ENCODE measurements around the gene COMTD1.
"Not testable (repeated sequence)": the region's sequence is repeated elsewhere in the genome, so short reads cannot be mapped to it uniquely, and the experiment has no call there.

COMTD1 gene

GRCh38 chr10:75208181-75208580 is 27.6 kb downstream of the COMTD1 start:
- no peak for TF ChIP-seq CTCF (conservative IDR thresholded peaks at IDR 0.05; ENCODE audit: low read depth, low read length)
- no peak for DNase-seq (ENCODE audit: low read depth)
- no peak overlapping the region for H3K4me3 ChIP-seq (ENCODE audit: low read length)

GRCh38 chr10:75207857-75208144 is 28.0 kb downstream of the COMTD1 start:
- no peak for TF ChIP-seq CTCF (conservative IDR thresholded peaks at IDR 0.05; ENCODE audit: low read depth, low read length)
- DNase-seq (ENCODE audit: low read depth), result no peak
- H3K4me3 ChIP-seq (ENCODE audit: low read length), result no peak overlapping the region

GRCh38 chr10:75207079-75207856 is 28.5 kb downstream of the COMTD1 start:
- H3K4me3 ChIP-seq (ENCODE audit: low read length), result no peak overlapping the region
- TF ChIP-seq CTCF (conservative IDR thresholded peaks at IDR 0.05; ENCODE audit: low read depth, low read length), result no peak
- no peak for DNase-seq (ENCODE audit: low read depth)

GRCh38 chr10:75206638-75207037 is 29.1 kb downstream of the COMTD1 start:
- H3K4me3 ChIP-seq (ENCODE audit: low read length); DNase-seq (ENCODE audit: low read depth): not testable (repeated sequence)

- no peak for TF ChIP-seq CTCF (conservative IDR thresholded peaks at IDR 0.05; ENCODE audit: low read depth, low read length)
- H3K4me3 ChIP-seq (ENCODE audit: low read length), result no peak overlapping the region
- DNase-seq (ENCODE audit: low read depth), result no peak
Measured at GRCh38 chr10:75205908-75206307, 29.8 kb downstream of the COMTD1 start.

GRCh38 chr10:75203724-75204123 is 32.0 kb downstream of the COMTD1 start:
- TF ChIP-seq CTCF (conservative IDR thresholded peaks at IDR 0.05; ENCODE audit: low read depth, low read length), result no peak
- no peak overlapping the region for H3K4me3 ChIP-seq (ENCODE audit: low read length)
- DNase-seq (ENCODE audit: low read depth), result no peak

- not testable (repeated sequence) for DNase-seq (ENCODE audit: low read depth); H3K4me3 ChIP-seq (ENCODE audit: low read length)
Measured at GRCh38 chr10:75203046-75203620, 32.6 kb downstream of the COMTD1 start.

- DNase-seq (ENCODE audit: low read depth), result no peak
- TF ChIP-seq CTCF (conservative IDR thresholded peaks at IDR 0.05; ENCODE audit: low read depth, low read length), result no peak
- no peak overlapping the region for H3K4me3 ChIP-seq (ENCODE audit: low read length)
Measured at GRCh38 chr10:75202321-75203045, 33.3 kb downstream of the COMTD1 start.

All from retinal pigment epithelial cell (primary cell).